HG02970 (cell line): ENCODE measurements around the gene FUT7.

Source experiments
- ATAC-seq: cut with Tn5 transposase; IDR thresholded peaks from one replicate; pipeline ENCODE4 v1.9.1; 2021; ENCODE audit warnings: mild to moderate bottlenecking, moderate library complexity, moderate number of reproducible peaks; ENCODE audit not compliant: unreplicated experiment, low FRiP score

Gene FUT7

GRCh38 chr9:136990242-136990911 lies 41.5 kb downstream of the FUT7 start:
- no peak for ATAC-seq

- ATAC-seq = no peak
Observed at GRCh38 chr9:136988872-136989271, 43.0 kb downstream of the FUT7 start.

- no peak for ATAC-seq
Observed at GRCh38 chr9:136985853-136986252, 46.0 kb downstream of the FUT7 start.

GRCh38 chr9:136985027-136985602 lies 46.8 kb downstream of the FUT7 start:
- no peak for ATAC-seq

- no peak for ATAC-seq
Observed at GRCh38 chr9:136984464-136985026, 47.3 kb downstream of the FUT7 start.

- ATAC-seq = no peak
Observed at GRCh38 chr9:136983656-136984314, 48.1 kb downstream of the FUT7 start.

- ATAC-seq = no peak
Observed at GRCh38 chr9:136983167-136983566, 48.7 kb downstream of the FUT7 start.

- ATAC-seq = no peak
Observed at GRCh38 chr9:136982232-136983051, 49.4 kb downstream of the FUT7 start, which contains the start of gene LCNL1. TSS of gene LCNL1 (plus strand) at chr9:136982993. CDS start at chr9:136983587, 594 bp downstream.

GRCh38 chr9:136981588-136982231 lies 50.2 kb downstream of the FUT7 start:
- no peak for ATAC-seq

GRCh38 chr9:136980669-136981478 lies 51.0 kb downstream of the FUT7 start:
- ATAC-seq = no peak
